Suprapubic skin (tissue), 4 donors: ENCODE results near the gene FMNL2.

Source experiments
- CTCF ChIP-seq, 2 donors: fragments of 200-600 bp in 1 of 2; fragments of 450-650 bp in 1 of 2; sonication (generic) in 1 of 2; IDR thresholded peaks; one replicate each; pipeline ENCODE4 v1.5.1; 2016 to 2019; ENCODE audit warnings: antibody characterized with exemption in 2 of 2, mild to moderate bottlenecking in 1 of 2, moderate library complexity in 1 of 2
- EP300 ChIP-seq: sonication (generic); formaldehyde crosslinking; IDR thresholded peaks from one replicate; pipeline ENCODE4 v1.6.1; 2017; ENCODE audit warnings: antibody characterized with exemption
- POLR2AphosphoS5 ChIP-seq, 3 donors: sonication (generic); formaldehyde crosslinking; IDR thresholded peaks; one replicate each; pipeline ENCODE4 v1.6.1; 2017; ENCODE audit warnings: antibody characterized with exemption in 3 of 3

- TF ChIP-seq EP300 (no peak), CTCF (IDR thresholded peaks at IDR 0.05) (no peak), POLR2AphosphoS5 (IDR thresholded peaks at IDR 0.05) (no peak)
These were observed 61.8 kb downstream of the FMNL2 start for GRCh38 chr2:152396763-152397162.
